HepG2 (cell line): ENCODE results near the gene CAPN15. TPM values are rescaled to one million over a fixed set of nuclear protein-coding genes. Genes with fewer than 3 reads are reported as not detected.

Experiments
- HOXA7 ChIP-seq: sonication (generic); formaldehyde crosslinking; IDR thresholded peaks from 2 replicates; pipeline ENCODE4 v1.8.1; 2022; ENCODE audit warnings: mild to moderate bottlenecking, missing genetic modification reagents, moderate library complexity
- SP4 ChIP-seq: sonication (generic); formaldehyde crosslinking; IDR thresholded peaks from 2 replicates; pipeline ENCODE4 v1.8.1; 2023; ENCODE audit warnings: mild to moderate bottlenecking, missing genetic modification reagents
- TOE1 ChIP-seq: sonication (generic); formaldehyde crosslinking; IDR thresholded peaks from 2 replicates; pipeline ENCODE4 v1.4.0; 2020; ENCODE audit warnings: mild to moderate bottlenecking, missing genetic modification reagents
- ZBTB1 ChIP-seq: sonication (generic); formaldehyde crosslinking; IDR thresholded peaks from 2 replicates; pipeline ENCODE4 v1.4.0; 2020; ENCODE audit warnings: missing genetic modification reagents, borderline replicate concordance
- ZNF329 ChIP-seq: sonication (generic); formaldehyde crosslinking; IDR thresholded peaks from 2 replicates; pipeline ENCODE4 v1.9.0; 2021; ENCODE audit warnings: low read depth, mild to moderate bottlenecking, missing genetic modification reagents
- ZNF563 ChIP-seq: sonication (generic); formaldehyde crosslinking; IDR thresholded peaks from 2 replicates; pipeline ENCODE4 v1.8.0; 2022; ENCODE audit warnings: mild to moderate bottlenecking, moderate library complexity, missing genetic modification reagents
- ZNF616 ChIP-seq: sonication (generic); formaldehyde crosslinking; IDR thresholded peaks from 2 replicates; pipeline ENCODE4 v1.5.0; 2020; ENCODE audit warnings: low read depth, mild to moderate bottlenecking, missing genetic modification reagents
- ZNF777 ChIP-seq: sonication (generic); formaldehyde crosslinking; IDR thresholded peaks from 2 replicates; pipeline ENCODE4 v1.4.0; 2020; ENCODE audit warnings: missing genetic modification reagents
- ZSCAN25 ChIP-seq: sonication (generic); formaldehyde crosslinking; IDR thresholded peaks from 2 replicates; pipeline ENCODE4 v1.8.0; 2022; ENCODE audit warnings: mild to moderate bottlenecking, missing genetic modification reagents
- ZSCAN9 ChIP-seq: IDR thresholded peaks from 2 replicates; pipeline ENCODE4 v1.6.1; 2016; ENCODE audit warnings: borderline replicate concordance
- polyA plus RNA-seq, 8 experiments: library from polyadenylated mRNA; depleted of rRNA in 3 of 8; stranded (reverse) in 7 of 8; unstranded in 1 of 8; fragments of >200 nt; fragmentation: Illumina TruSeq in 4 of 8; extraction: Trizol in 4 of 8; gene quantifications; 2 replicates each; pipeline versions ENCODE4 v1.2.1 to v1.2.3, GENCODE V29; 2011 to 2016; ENCODE audit warnings: low read depth in 4 of 8, missing spikeins in 1 of 8, mixed read lengths in 1 of 8; ENCODE audit not compliant: insufficient read depth in 1 of 8
- total RNA-seq, 5 experiments: library from RNA; depleted of rRNA; stranded (reverse); fragments of >200 nt; fragmentation: Illumina TruSeq; extraction: Trizol; gene quantifications; 2 replicates each; pipeline ENCODE4 v1.2.3, GENCODE V29; 2016; ENCODE audit warnings: low read depth in 1 of 5
- TF ChIP-seq, protein P1 (sequence below): sonication (generic); formaldehyde crosslinking; IDR thresholded peaks from 2 replicates; pipeline ENCODE4; 2020; ENCODE audit warnings: missing genetic modification reagents, mild to moderate bottlenecking, borderline replicate concordance
- TF ChIP-seq, protein P2 (sequence below): sonication (generic); formaldehyde crosslinking; IDR thresholded peaks from 2 replicates; pipeline ENCODE4 v1.8.0; 2022; ENCODE audit warnings: mild to moderate bottlenecking, missing genetic modification reagents, moderate library complexity
- TF ChIP-seq, protein P3 (sequence below): sonication (generic); formaldehyde crosslinking; IDR thresholded peaks from 2 replicates; pipeline ENCODE4 v1.4.0; 2020; ENCODE audit warnings: missing genetic modification reagents
- TF ChIP-seq, protein P4 (sequence below): sonication (generic); formaldehyde crosslinking; IDR thresholded peaks from 2 replicates; pipeline ENCODE4 v1.5.0; 2020; ENCODE audit warnings: missing genetic modification reagents, mild to moderate bottlenecking, borderline replicate concordance
- TF ChIP-seq, protein P5 (sequence below): IDR thresholded peaks from 2 replicates; pipeline ENCODE4 v1.6.1; 2012; ENCODE audit warnings: low read length, improper control_type of control experiment

Gene CAPN15
- total and polyA plus RNA-seq, 2 of the 13 experiments (the other 11 are each of a cell fraction or from before 2014, with no cell fraction given), result 14.9 to 24.5 TPM

DNA sequence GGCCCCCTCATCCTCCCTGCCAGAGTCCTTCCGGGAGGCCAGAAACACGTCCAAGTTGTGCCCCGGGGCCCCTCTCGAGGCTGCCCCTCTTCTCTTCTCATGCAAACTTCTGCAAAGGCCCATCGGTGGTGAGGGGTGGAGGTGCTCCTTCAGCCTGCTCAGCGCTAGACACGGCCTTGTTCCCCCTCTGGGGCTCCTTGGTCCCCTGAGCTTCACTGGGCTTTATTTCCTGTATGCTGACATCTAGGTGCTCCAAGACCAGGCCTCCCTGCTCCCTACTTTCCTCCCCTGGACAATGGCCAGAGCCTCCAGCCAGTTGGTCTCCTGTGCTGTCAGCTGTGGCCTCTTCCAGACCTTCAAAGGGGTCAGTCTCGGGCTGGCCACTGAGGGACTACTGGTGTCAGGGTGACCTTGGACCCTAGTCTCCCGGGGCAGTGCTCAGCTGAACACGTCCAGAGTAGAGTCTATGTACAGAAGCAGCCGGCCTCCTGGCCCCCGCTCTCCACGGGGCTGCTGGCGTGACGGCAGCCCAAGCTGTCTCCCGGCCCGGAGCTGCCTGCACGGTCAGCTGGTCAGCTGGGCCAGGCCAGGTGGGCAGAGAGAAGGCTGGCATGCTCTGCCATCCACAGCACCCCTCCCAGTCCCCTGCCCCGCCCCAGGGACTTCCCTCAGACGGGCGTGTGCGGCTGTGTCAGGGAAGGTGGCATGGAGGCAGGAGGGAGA, 30.9 kb downstream of the CAPN15 start (continued):
- TF ChIP-seq ZNF616 (CRISPR knock-in tag) (no peak), ZNF329 (CRISPR knock-in tag) (no peak), ZSCAN25 (CRISPR knock-in tag) (peak; percentile 66; the same call in 1 of the 2 replicates), TOE1 (CRISPR knock-in tag) (no peak), ZBTB1 (CRISPR knock-in tag) (no peak), SP4 (peak; percentile 58), HOXA7 (no peak), ZSCAN9 (peak; percentile 22; the same call in 1 of the 2 replicates), ZNF777 (peak; percentile 78), ZNF563 (no peak; the same call in 1 of the 2 replicates)
- TF ChIP-seq, protein P1, sequence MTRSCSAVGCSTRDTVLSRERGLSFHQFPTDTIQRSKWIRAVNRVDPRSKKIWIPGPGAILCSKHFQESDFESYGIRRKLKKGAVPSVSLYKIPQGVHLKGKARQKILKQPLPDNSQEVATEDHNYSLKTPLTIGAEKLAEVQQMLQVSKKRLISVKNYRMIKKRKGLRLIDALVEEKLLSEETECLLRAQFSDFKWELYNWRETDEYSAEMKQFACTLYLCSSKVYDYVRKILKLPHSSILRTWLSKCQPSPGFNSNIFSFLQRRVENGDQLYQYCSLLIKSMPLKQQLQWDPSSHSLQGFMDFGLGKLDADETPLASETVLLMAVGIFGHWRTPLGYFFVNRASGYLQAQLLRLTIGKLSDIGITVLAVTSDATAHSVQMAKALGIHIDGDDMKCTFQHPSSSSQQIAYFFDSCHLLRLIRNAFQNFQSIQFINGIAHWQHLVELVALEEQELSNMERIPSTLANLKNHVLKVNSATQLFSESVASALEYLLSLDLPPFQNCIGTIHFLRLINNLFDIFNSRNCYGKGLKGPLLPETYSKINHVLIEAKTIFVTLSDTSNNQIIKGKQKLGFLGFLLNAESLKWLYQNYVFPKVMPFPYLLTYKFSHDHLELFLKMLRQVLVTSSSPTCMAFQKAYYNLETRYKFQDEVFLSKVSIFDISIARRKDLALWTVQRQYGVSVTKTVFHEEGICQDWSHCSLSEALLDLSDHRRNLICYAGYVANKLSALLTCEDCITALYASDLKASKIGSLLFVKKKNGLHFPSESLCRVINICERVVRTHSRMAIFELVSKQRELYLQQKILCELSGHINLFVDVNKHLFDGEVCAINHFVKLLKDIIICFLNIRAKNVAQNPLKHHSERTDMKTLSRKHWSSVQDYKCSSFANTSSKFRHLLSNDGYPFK (CRISPR knock-in tag), result peak; percentile 33; the same call in 1 of the 2 replicates
- TF ChIP-seq, protein P2, sequence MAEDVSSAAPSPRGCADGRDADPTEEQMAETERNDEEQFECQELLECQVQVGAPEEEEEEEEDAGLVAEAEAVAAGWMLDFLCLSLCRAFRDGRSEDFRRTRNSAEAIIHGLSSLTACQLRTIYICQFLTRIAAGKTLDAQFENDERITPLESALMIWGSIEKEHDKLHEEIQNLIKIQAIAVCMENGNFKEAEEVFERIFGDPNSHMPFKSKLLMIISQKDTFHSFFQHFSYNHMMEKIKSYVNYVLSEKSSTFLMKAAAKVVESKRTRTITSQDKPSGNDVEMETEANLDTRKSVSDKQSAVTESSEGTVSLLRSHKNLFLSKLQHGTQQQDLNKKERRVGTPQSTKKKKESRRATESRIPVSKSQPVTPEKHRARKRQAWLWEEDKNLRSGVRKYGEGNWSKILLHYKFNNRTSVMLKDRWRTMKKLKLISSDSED (CRISPR knock-in tag), result no peak
- TF ChIP-seq, protein P3, sequence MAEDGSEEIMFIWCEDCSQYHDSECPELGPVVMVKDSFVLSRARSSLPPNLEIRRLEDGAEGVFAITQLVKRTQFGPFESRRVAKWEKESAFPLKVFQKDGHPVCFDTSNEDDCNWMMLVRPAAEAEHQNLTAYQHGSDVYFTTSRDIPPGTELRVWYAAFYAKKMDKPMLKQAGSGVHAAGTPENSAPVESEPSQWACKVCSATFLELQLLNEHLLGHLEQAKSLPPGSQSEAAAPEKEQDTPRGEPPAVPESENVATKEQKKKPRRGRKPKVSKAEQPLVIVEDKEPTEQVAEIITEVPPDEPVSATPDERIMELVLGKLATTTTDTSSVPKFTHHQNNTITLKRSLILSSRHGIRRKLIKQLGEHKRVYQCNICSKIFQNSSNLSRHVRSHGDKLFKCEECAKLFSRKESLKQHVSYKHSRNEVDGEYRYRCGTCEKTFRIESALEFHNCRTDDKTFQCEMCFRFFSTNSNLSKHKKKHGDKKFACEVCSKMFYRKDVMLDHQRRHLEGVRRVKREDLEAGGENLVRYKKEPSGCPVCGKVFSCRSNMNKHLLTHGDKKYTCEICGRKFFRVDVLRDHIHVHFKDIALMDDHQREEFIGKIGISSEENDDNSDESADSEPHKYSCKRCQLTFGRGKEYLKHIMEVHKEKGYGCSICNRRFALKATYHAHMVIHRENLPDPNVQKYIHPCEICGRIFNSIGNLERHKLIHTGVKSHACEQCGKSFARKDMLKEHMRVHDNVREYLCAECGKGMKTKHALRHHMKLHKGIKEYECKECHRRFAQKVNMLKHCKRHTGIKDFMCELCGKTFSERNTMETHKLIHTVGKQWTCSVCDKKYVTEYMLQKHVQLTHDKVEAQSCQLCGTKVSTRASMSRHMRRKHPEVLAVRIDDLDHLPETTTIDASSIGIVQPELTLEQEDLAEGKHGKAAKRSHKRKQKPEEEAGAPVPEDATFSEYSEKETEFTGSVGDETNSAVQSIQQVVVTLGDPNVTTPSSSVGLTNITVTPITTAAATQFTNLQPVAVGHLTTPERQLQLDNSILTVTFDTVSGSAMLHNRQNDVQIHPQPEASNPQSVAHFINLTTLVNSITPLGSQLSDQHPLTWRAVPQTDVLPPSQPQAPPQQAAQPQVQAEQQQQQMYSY (CRISPR knock-in tag), result no peak
- TF ChIP-seq, protein P4, sequence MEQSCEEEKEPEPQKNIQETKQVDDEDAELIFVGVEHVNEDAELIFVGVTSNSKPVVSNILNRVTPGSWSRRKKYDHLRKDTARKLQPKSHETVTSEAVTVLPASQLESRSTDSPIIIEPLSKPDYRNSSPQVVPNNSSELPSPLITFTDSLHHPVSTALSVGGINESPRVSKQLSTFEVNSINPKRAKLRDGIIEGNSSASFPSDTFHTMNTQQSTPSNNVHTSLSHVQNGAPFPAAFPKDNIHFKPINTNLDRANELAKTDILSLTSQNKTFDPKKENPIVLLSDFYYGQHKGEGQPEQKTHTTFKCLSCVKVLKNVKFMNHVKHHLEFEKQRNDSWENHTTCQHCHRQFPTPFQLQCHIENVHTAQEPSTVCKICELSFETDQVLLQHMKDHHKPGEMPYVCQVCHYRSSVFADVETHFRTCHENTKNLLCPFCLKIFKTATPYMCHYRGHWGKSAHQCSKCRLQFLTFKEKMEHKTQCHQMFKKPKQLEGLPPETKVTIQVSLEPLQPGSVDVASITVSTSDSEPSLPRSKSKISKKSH (CRISPR knock-in tag), result no peak; the same call in 1 of the 2 replicates
- TF ChIP-seq, protein P5, sequence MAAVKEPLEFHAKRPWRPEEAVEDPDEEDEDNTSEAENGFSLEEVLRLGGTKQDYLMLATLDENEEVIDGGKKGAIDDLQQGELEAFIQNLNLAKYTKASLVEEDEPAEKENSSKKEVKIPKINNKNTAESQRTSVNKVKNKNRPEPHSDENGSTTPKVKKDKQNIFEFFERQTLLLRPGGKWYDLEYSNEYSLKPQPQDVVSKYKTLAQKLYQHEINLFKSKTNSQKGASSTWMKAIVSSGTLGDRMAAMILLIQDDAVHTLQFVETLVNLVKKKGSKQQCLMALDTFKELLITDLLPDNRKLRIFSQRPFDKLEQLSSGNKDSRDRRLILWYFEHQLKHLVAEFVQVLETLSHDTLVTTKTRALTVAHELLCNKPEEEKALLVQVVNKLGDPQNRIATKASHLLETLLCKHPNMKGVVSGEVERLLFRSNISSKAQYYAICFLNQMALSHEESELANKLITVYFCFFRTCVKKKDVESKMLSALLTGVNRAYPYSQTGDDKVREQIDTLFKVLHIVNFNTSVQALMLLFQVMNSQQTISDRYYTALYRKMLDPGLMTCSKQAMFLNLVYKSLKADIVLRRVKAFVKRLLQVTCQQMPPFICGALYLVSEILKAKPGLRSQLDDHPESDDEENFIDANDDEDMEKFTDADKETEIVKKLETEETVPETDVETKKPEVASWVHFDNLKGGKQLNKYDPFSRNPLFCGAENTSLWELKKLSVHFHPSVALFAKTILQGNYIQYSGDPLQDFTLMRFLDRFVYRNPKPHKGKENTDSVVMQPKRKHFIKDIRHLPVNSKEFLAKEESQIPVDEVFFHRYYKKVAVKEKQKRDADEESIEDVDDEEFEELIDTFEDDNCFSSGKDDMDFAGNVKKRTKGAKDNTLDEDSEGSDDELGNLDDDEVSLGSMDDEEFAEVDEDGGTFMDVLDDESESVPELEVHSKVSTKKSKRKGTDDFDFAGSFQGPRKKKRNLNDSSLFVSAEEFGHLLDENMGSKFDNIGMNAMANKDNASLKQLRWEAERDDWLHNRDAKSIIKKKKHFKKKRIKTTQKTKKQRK, result no peak
